SK-N-SH (cell line): ENCODE results near the gene KLHL22.

Experiments used
- GATA2 ChIP-seq: sonication (generic); formaldehyde crosslinking; IDR thresholded peaks from 2 replicates; pipeline ENCODE4 v1.5.0; 2020; ENCODE audit warnings: mild to moderate bottlenecking, missing genetic modification reagents
- RFX5 ChIP-seq: IDR thresholded peaks from 2 replicates; pipeline ENCODE4 v1.6.1; 2012; ENCODE audit warnings: mild to moderate bottlenecking, improper control_type of control experiment, low read length
- TF ChIP-seq, protein P1 (sequence below): fragments of 200-600 bp; sonication (generic); IDR thresholded peaks from 2 replicates; pipeline ENCODE4 v1.6.1; 2017; ENCODE audit warnings: antibody characterized with exemption, mild to moderate bottlenecking, moderate library complexity

DNA sequence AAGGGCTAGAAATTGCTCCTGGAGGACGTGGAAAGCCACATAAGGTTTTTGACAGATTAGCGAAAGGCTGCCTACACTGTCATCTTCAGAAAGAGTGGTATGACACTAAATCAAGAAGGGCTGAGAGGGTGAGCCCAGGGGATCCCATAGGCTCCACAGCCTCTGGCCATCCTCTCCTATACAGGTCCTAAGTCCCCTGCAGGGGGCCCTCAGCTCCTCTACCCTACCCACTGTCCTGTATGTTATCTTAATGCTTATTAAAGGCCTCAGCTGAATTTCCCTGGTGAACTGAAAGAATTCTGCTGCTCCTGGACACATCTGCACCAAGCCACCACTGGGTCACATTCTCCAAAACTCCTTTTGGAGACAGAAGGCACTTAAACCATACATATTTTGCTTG, 7.9 kb downstream of the KLHL22 start:
- no peak for TF ChIP-seq RFX5
- TF ChIP-seq, protein P1, sequence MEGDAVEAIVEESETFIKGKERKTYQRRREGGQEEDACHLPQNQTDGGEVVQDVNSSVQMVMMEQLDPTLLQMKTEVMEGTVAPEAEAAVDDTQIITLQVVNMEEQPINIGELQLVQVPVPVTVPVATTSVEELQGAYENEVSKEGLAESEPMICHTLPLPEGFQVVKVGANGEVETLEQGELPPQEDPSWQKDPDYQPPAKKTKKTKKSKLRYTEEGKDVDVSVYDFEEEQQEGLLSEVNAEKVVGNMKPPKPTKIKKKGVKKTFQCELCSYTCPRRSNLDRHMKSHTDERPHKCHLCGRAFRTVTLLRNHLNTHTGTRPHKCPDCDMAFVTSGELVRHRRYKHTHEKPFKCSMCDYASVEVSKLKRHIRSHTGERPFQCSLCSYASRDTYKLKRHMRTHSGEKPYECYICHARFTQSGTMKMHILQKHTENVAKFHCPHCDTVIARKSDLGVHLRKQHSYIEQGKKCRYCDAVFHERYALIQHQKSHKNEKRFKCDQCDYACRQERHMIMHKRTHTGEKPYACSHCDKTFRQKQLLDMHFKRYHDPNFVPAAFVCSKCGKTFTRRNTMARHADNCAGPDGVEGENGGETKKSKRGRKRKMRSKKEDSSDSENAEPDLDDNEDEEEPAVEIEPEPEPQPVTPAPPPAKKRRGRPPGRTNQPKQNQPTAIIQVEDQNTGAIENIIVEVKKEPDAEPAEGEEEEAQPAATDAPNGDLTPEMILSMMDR, result no peak
- TF ChIP-seq GATA2 (CRISPR knock-in tag), result no peak
